ENCODE results near the gene ANO3. TPM values are rescaled to one million over a fixed set of nuclear protein-coding genes. Genes with fewer than 3 reads are reported as not detected.

ANO3 gene
- total and polyA plus RNA-seq, 2 donors (not counting 3 experiments of a cell fraction or from before 2014, with no cell fraction given): not detected

GRCh38 chr11:26572770-26573402, 241.0 kb downstream of the ANO3 start:
- ChIA-PET CTCF (interaction anchor here (0.5 kb wide), 1 partner anchor 63 kb away, joined by 3 read pairs; no protein-coding TSS in a partner anchor), POLR2A (no interaction called here)
- TF ChIP-seq FOS (IDR thresholded peaks at IDR 0.05; ENCODE audit: borderline replicate concordance, insufficient read depth, low read length) (no peak), CTCF (IDR thresholded peaks at IDR 0.05; ENCODE audit: extremely low read depth in 1 of 2, insufficient read depth in 1 of 2, low read depth in 1 of 2, low read length in 2 of 2) (no peak)
- no peaks in the 10 kb centered on the region for H3K4me1 ChIP-seq (ENCODE audit: control insufficient read depth, extremely low read depth, insufficient read depth, low read length)
- intact Hi-C loops (cut with micrococcal nuclease): no loop called here
- no peaks in the 10 kb centered on the region for H3K79me2 ChIP-seq (ENCODE audit: control insufficient read depth, insufficient read depth, low read length)
- H3K4me2 ChIP-seq (ENCODE audit: insufficient read depth, low read length): no peak overlapping the region
- no peaks in the 10 kb centered on the region for H3K27me3 ChIP-seq (ENCODE audit: control insufficient read depth in 2 of 2, insufficient read depth in 2 of 2, low read length in 2 of 2)
- H3K36me3 ChIP-seq (ENCODE audit: control insufficient read depth in 2 of 2, extremely low read depth in 1 of 2, insufficient read depth in 2 of 2, low read length in 2 of 2): no peaks in the 10 kb centered on the region
- FAIRE-seq (no peak), DNase-seq (ENCODE audit: low read depth, low spot score) (no peak)
- no peaks in the 10 kb centered on the region for H4K20me1 ChIP-seq (replicated peaks; ENCODE audit: control insufficient read depth, extremely low read depth, insufficient read depth, low read length)
- H3K4me3 ChIP-seq (replicated peaks in 1 of 3; ENCODE audit: insufficient read depth in 1 of 3, low read depth in 1 of 3, low read length in 3 of 3): no peak overlapping the region
- no peaks in the 10 kb centered on the region for H3K9me3 ChIP-seq (replicated peaks; ENCODE audit: control insufficient read depth, insufficient read depth, low read length)
- H3K9ac ChIP-seq (replicated peaks; ENCODE audit: extremely low read depth, insufficient read depth, low read length): no peak overlapping the region
- BruUV-seq (replicated peaks): no TSS peak
- no peak overlapping the region for H2AFZ ChIP-seq (ENCODE audit: low read depth, low read length)
- no peak overlapping the region for H3K27ac ChIP-seq (ENCODE audit: insufficient read depth, low read depth, low read length)
- no peaks in the 10 kb centered on the region for H3K9me1 ChIP-seq (replicated peaks; ENCODE audit: control insufficient read depth, extremely low read depth, insufficient read depth, low read length)
- dilution Hi-C loops (cut with MboI; ENCODE audit: extremely low pct_ligation_motif_present, low sequenced_read_pairs): no loop called here

- Histone ChIP-seq H3K4me3 (replicated peaks in 1 of 3; ENCODE audit: insufficient read depth in 1 of 3, low read depth in 1 of 3, low read length in 3 of 3) (no peak overlapping the region), H3K4me1 (ENCODE audit: control insufficient read depth, extremely low read depth, insufficient read depth, low read length) (no peaks in the 10 kb centered on the region), H3K9me3 (replicated peaks; ENCODE audit: control insufficient read depth, insufficient read depth, low read length) (no peaks in the 10 kb centered on the region), H4K20me1 (replicated peaks; ENCODE audit: control insufficient read depth, extremely low read depth, insufficient read depth, low read length) (no peaks in the 10 kb centered on the region), H3K27ac (ENCODE audit: insufficient read depth, low read depth, low read length) (no peak overlapping the region), H3K9me1 (replicated peaks; ENCODE audit: control insufficient read depth, extremely low read depth, insufficient read depth, low read length) (no peaks in the 10 kb centered on the region), H3K9ac (replicated peaks; ENCODE audit: extremely low read depth, insufficient read depth, low read length) (no peak overlapping the region), H3K4me2 (ENCODE audit: insufficient read depth, low read length) (no peak overlapping the region), H3K27me3 (ENCODE audit: control insufficient read depth in 2 of 2, insufficient read depth in 2 of 2, low read length in 2 of 2) (no peaks in the 10 kb centered on the region), H3K79me2 (ENCODE audit: control insufficient read depth, insufficient read depth, low read length) (no peaks in the 10 kb centered on the region), H2AFZ (ENCODE audit: low read depth, low read length) (no peak overlapping the region), H3K36me3 (ENCODE audit: control insufficient read depth in 2 of 2, extremely low read depth in 1 of 2, insufficient read depth in 2 of 2, low read length in 2 of 2) (no peaks in the 10 kb centered on the region)
- dilution Hi-C loops (cut with MboI; ENCODE audit: extremely low pct_ligation_motif_present, low sequenced_read_pairs) (no loop called here), intact Hi-C loops (cut with micrococcal nuclease) (no loop called here)
- POLR2A ChIA-PET: no interaction called here
- no peak for DNase-seq (ENCODE audit: low read depth, low spot score)
- no TSS peak for BruUV-seq (replicated peaks)
- no peak for FAIRE-seq
- CTCF ChIA-PET: no interaction called here
- no peak for TF ChIP-seq EZH2 (IDR thresholded peaks at IDR 0.05; ENCODE audit: borderline replicate concordance, low read depth, low read length, severe bottlenecking)
- no peak for TF ChIP-seq JUN (IDR thresholded peaks at IDR 0.05; ENCODE audit: borderline replicate concordance, insufficient read depth, insufficient read length, low read depth)
- TF ChIP-seq FOS (IDR thresholded peaks at IDR 0.05; ENCODE audit: borderline replicate concordance, insufficient read depth, low read length): no peak
- TF ChIP-seq POLR2AphosphoS5 (IDR thresholded peaks at IDR 0.05; ENCODE audit: insufficient read depth, low read depth, low read length): no peak
- no peak for TF ChIP-seq MYC (IDR thresholded peaks at IDR 0.05; ENCODE audit: low read depth, low read length)
- TF ChIP-seq GATA2 (IDR thresholded peaks at IDR 0.05; ENCODE audit: insufficient read depth, insufficient read length, low read depth, low read length): no peak
- TF ChIP-seq MAX (IDR thresholded peaks at IDR 0.05; ENCODE audit: insufficient read depth, insufficient read length): no peak
Observed at GRCh38 chr11:26573896-26574295, 242.0 kb downstream of the ANO3 start.

Data from endothelial cell of umbilical vein (primary cell).